NK-92 (cell line): ENCODE results near the gene SYNE3.

Experiments used
- DNase-seq: peaks from one replicate; lab custom pipeline; 2025; ENCODE audit not compliant: unreplicated experiment; lab: John Stamatoyannopoulos, UW

SYNE3 gene

DNA sequence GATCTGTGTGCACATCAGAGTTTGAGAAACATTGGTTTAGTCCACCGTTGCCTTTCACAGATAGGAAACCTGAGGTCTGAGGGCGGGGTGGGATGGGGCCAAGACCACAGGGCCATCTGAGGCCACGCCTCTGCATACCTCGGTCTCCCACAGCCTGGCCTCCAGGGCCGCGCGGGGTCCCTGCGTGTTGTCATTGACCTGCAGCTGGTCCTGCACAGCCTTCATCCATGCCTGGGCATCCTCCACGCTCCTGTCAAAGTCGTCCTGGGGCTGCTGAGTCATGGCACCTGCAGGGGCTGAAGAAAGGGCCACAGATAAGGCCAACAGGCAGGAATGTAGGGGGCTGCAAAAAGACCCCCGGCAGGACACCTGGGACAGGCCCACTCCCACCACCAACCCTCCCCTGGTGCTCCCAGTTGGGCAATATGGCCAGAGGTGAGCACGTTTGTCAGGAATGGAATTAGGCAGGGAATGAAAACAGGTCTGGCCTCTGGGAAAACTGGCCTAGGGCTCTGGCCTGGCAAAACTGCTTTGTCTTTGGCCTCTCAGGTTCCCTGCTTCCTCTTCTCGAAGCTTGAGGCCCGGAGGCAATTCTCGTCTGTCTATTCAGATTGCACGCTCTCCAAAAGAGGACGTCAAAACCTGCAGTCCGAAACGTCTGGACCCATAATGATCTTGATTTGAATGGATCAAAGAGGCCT lies 40.8 kb downstream of the SYNE3 start:
- no peak for DNase-seq

DNA sequence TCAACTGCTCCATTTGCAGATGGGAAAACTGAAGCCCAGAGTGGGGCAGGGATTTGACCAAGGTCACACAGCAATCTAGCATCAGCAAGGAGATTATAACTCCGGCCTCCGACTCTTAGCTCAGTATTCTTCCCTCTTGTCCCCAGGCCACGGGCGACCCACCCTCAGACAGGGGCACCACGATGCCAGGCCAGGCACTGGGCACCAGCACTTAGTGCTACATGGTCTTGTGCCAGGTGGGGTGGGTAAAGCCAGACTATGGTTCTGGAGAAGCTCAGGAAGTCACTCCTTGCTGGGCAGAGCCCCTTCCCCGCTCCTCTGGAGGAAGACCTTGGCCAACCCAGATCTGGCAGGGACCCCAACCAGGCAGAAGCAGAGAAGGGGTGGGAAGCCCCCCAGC lies 41.5 kb downstream of the SYNE3 start:
- DNase-seq: no peak

DNA sequence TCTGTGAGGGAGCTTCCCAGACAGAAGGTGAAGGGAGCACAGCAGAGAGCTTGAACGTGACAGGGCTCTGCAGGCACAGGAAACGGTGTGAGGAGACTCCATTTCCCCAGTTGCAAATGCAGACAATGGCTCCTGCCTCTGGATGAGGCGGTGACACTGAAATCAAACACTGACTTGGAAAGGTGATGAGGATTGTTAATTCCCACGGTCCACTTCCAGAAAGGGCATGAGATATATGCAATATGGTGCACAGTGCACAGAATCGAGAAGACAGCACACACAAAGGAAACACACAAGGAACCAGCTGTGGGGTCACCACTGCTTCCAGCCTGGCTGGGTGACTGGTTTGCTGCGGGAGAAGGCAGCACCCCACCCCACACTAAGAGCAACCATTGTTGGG lies 42.0 kb downstream of the SYNE3 start:
- no peak for DNase-seq

DNA sequence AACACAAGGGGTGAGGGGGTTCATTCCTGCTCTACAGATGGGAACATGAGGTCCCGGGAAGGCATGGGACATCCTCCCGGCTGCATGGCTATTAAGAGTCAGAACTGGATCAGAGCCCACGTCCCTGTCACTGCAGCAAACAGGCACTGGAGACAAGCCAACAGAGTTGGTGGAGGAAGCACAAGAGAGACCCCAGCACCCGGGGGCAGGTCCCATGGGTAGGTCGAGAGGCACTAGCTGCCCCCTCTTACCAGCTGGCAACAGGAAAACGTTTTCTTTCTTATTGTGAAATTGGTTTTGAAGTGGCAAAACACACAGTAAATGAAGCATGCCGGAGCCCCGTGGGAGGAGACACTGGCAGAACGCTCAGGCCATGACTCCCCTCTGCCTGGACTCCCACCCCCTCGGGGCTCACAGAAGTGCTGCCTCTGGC lies 43.6 kb downstream of the SYNE3 start:
- DNase-seq: no peak

DNA sequence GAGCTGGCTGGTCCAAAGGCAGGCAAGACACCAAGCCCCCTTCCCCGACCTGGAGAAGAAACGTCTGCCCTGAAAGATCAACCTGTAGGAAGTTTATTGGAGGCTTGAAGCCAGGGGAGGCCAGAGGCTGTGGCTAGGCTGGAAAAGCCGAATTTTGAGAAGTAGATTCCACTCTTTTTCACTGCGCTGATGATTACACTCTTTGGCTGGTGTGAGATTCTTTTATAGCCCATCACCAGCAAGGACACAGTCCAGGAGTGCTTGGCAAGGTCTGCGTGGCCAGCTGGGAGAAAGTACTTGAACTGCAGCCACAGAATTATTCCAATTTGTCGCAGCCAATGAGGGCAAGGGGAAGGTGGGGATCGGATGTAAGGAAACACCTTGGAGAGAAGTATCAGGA lies 45.0 kb downstream of the SYNE3 start:
- no peak for DNase-seq

DNA sequence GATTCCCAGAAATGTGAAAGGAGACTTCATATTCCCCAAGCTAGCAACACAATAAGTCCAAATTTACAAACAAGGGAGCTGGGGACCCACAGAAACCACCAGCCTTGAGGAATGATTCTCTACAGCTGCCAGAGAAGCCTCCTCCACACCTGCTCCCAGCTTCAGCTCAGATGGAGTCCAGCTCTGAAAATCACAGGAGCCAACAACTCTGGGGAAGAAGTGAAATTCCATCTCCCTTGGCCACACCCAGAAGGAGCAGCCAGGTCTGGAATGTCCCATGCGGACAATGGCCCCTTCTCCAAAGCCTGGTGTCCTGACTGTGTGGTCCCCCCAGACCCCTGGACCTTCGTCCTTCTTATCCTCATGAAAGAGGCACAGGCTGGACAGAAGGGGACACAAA lies 45.4 kb downstream of the SYNE3 start:
- no peak for DNase-seq

DNA sequence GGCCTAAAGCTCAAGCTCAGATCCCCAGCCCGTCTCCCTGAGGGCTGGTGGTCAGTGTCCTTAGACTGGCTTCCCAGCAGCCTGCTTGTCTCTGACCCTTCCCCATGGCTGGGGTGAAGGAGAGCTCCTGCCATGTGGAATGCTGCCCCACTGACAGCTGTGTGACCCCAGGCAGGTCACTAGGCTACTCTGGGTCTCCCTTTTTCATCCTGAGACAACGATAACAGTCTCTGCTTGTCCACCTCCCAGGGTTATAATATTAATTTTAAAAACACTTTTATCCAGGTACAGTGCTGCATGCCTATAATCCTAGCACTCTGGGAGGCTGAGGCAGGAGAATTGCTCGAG lies 47.3 kb downstream of the SYNE3 start:
- no peak for DNase-seq

DNA sequence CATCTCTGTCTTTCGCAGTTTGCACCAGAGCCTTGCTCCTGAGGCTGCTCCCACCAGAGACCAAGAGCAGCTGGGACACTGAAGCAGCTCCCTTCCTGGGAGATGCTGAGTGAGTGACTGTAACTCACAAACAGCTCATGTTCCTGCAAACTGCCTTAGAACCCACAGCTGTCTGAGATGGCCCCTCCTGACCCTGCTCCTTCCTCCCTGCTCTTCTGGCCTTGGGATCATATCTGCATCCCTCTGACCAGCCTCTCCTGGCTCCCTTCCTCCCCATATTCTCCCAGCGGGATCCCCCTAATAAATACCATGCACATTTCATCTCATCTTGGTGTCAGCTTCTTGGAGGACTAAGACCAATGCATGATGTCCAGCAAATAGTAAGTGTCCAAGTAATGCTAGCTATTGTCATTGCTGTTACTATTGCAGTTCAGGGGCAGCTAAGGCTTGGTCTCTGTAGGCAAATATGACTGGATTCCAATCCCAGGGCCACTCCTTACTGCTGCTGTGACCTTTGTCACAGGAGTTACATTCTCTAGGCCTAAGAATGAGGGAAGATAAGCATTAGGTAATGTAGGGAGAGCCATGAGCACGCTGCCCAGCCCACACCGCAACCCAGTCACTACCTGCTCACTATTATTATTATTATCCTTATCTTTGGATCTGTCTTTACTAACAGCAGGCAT lies 47.9 kb downstream of the SYNE3 start:
- DNase-seq: no peak

DNA sequence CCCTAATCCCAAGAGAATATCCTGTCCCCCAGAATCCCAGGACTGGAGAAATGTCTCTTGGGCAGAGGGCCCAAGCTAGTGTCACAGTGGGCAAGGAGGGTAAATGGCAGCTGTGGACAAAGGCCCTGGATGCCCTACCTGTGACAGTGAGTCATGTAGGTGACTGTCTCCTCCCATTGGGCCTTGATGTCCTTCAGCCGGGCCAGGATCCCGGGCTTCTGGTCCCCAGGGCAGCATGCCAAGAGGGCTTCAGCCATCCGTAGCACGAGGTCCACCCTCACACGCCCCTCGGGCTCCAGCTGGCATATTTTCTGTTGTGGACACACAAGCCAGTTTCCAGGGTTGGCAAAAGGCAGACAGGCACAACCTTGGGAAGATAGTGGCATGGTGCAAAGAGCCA lies 48.8 kb downstream of the SYNE3 start:
- DNase-seq: no peak

DNA sequence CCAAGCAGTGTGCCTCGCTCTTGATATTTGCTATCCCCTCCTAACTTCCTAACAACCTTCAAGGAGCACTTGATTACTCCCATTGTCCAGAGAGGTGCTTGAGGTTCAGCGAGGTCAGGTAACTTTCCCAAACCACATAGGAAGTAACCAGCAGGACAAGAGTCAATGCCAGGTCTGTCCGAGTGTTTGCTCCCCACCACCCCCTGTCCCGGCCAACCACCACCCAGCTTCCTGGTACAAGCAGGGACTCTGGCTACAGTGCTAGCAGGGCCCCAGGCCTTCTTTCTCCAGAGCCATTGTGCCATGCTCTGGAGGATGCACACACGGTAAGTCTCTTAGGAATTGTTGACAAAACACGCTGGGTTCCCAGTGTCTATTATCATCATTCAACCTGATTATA lies 49.2 kb downstream of the SYNE3 start:
- DNase-seq: no peak
